Heart right ventricle (tissue), 16 donors: Measurements from ENCODE around the gene PDLIM4. TPM values are rescaled to one million over a fixed set of nuclear protein-coding genes. Genes with fewer than 3 reads are reported as not detected.

Experiments
- ATAC-seq, 8 donors: fragments of 200-7000 bp; cut with Tn5 transposase; one replicate each; pipeline ENCODE4 v1.9.1; 2020; ENCODE audit warnings: mild to moderate bottlenecking in 8 of 8, moderate library complexity in 8 of 8, moderate number of reproducible peaks in 1 of 8
- DNase-seq, 2 donors: peaks; one replicate each; pipeline ENCODE4 v3.0.0-alpha.2; 2020
- H3K27ac ChIP-seq, 10 donors: fragments of 200-600 bp; sonication (generic) in 2 of 10; one replicate each; pipeline versions ENCODE4 v1.5.0 to v1.8.0; 2020 to 2022; ENCODE audit warnings: mild to moderate bottlenecking in 3 of 10
- H3K27me3 ChIP-seq, 7 donors: fragments of 200-600 bp; one replicate each; pipeline ENCODE4 v1.8.0; 2021 to 2022; ENCODE audit warnings: mild to moderate bottlenecking in 2 of 7
- H3K36me3 ChIP-seq, 9 donors: fragments of 200-600 bp; sonication (generic) in 1 of 9; one replicate each; pipeline versions ENCODE4 v1.5.0 to v1.8.0; 2020 to 2022; ENCODE audit warnings: mild to moderate bottlenecking in 2 of 9
- H3K4me1 ChIP-seq, 9 donors: fragments of 200-600 bp; sonication (generic) in 1 of 9; one replicate each; pipeline versions ENCODE4 v1.5.0 to v1.8.0; 2020 to 2022; ENCODE audit warnings: mild to moderate bottlenecking in 4 of 9
- H3K4me3 ChIP-seq, 10 donors: fragments of 200-600 bp; sonication (generic) in 2 of 10; one replicate each; pipeline versions ENCODE4 v1.5.0 to v1.8.0; 2020 to 2022; ENCODE audit warnings: mild to moderate bottlenecking in 7 of 10, moderate library complexity in 2 of 10
- H3K9me3 ChIP-seq, 11 donors: fragments of 200-600 bp in 10 of 11; sonication (generic) in 2 of 11; one replicate each; pipeline versions ENCODE4 v1.5.0 to v1.8.0; 2013 to 2022; ENCODE audit warnings: mild to moderate bottlenecking in 2 of 11, control low read depth in 1 of 11, moderate library complexity in 1 of 11
- CTCF ChIP-seq, 9 donors: fragments of 200-600 bp; sonication (generic) in 2 of 9; IDR thresholded peaks; one replicate each; pipeline versions ENCODE4 v1.5.0 to v1.8.0; 2021 to 2022; ENCODE audit warnings: antibody characterized with exemption in 9 of 9, mild to moderate bottlenecking in 5 of 9, moderate library complexity in 1 of 9
- WGBS, 2 donors: extraction: QIAGEN DNeasy Blood & Tissue Kit; methylation state at CpG; one replicate each; pipeline ENCODE4 v1.1.7; 2013; ENCODE audit warnings: inconsistent platforms in 1 of 2; 5-methylcytosine and 5-hydroxymethylcytosine counted together
- intact Hi-C, 10 donors: fragments of 100-400 bp; cut with DNase I; formaldehyde crosslinking; loops; one replicate each; pipeline versions ENCODE4 v1.11.1 to v1.14.2; 2022
- polyA plus RNA-seq, 2 donors: library from polyadenylated mRNA; stranded (reverse); fragments of 200-250 nt; gene quantifications; one replicate each; pipeline ENCODE4 v1.2.3, GENCODE V29; 2013
- total RNA-seq, 10 donors: library from RNA; stranded (reverse); fragmentation: NEBNext Ultra II Directional in 3 of 10; extraction: Animal tissue kit (Norgen Biotek cat#: 25700) in 3 of 10; gene quantifications; one replicate each; pipeline versions ENCODE4 v1.2.1 to v1.2.4, GENCODE V29; 2021 to 2023
- donor health status: Arrhythmogenic right ventricular cardiomyopathy.
- donor health status: ischemic (EF 13 %, LVEDD 7.1; RV severe dilation, severe dysfunction).
- donor health status: healthy with polysubstance abuse.
- donor health status: DM: no; HTN: yes; CAD: no.
- donor health status: DM: no; HTN: no; CAD: no.
- donor health status: ischemic (EF 25% LVEDD 6.9; RV normal size, moderate dysfunction).
- donor health status: ischemic (EF 25% LVEDD 5.7; RV mildly dilated, moderate dysfunction).
- donor health status: healthy.
- donor health status: DM: yes; HTN: yes; CAD: no.
- donor health status: Ischemic cardiomyopathy.
- donor health status: ischemic (EF 35%, LVEDD 5.7; RV mildly dilated, moderate dysfunction).
- donor health status: nonischemic (EF 11% LVEDD 7.7; RV severe dilation, severe dysfunction).
- donor health status: DM: yes; HTN: yes; CAD: no.
- donor health status: PGD.
- donor health status: ischemic (EF 29% LVEDD 5.4; RV normal size, mild dysfunction).
- donor health status: nonischemic (EF 23%, LVEDD 6.1; RV moderate dilation, normal function).

Gene PDLIM4
- total and polyA plus RNA-seq, 12 donors = 2.1 to 15.3 (median 3.6) TPM

GRCh38 chr5:132237670-132238069 lies 19.8 kb upstream of the PDLIM4 start:
- 91 to 97% methylated on average over 4 of the region's 4 CpGs for WGBS, 2 donors
- no peak overlapping the region for H3K27ac ChIP-seq
- intact Hi-C loops = loop anchor here in 3 of 10 donors (5.0 to 10.0 kb wide), 3 partner anchors 35 to 53 kb away; no protein-coding TSS in a partner anchor
- no peaks in the 10 kb centered on the region for H3K36me3 ChIP-seq
- ATAC-seq (peak in 1 of 8 donors; percentile 6), DNase-seq (no peak)
- no peak overlapping the region for H3K4me3 ChIP-seq
- peaks cover 0 to 2% (median 0%) of the 10 kb centered on the region in 9 donors for H3K4me1 ChIP-seq
- no peaks in the 10 kb centered on the region for H3K27me3 ChIP-seq
- no peak for TF ChIP-seq CTCF (IDR thresholded peaks at IDR 0.05)
- H3K9me3 ChIP-seq = peaks cover 0 to 5% (median 0%) of the 10 kb centered on the region in 11 donors

GRCh38 chr5:132238169-132238744 lies 19.2 kb upstream of the PDLIM4 start:
- TF ChIP-seq CTCF (IDR thresholded peaks at IDR 0.05) = peak; percentile 72 to 88 (median 83)
- peaks cover 0 to 5% (median 0%) of the 10 kb centered on the region in 11 donors for H3K9me3 ChIP-seq
- DNase-seq = peak; percentile 54 to 66

GRCh38 chr5:132238901-132239500 lies 18.5 kb upstream of the PDLIM4 start:
- Histone ChIP-seq H3K36me3 (no peaks in the 10 kb centered on the region), H3K9me3 (peaks cover 0 to 10% (median 3%) of the 10 kb centered on the region in 11 donors), H3K27me3 (no peaks in the 10 kb centered on the region), H3K4me3 (no peak overlapping the region), H3K27ac (no peak overlapping the region), H3K4me1 (peaks cover 0 to 2% (median 0%) of the 10 kb centered on the region in 9 donors)
- no peak for ATAC-seq
- intact Hi-C loops = loop anchor here in 3 of 10 donors (5.0 to 10.0 kb wide), 3 partner anchors 33 to 54 kb away; no protein-coding TSS in a partner anchor
- DNase-seq = no peak
- TF ChIP-seq CTCF (IDR thresholded peaks at IDR 0.05) = no peak
- 27 to 75% methylated on average over 1 of the region's 1 CpG for WGBS, 2 donors

More at GRCh38 chr5:132238169-132238744, 19.2 kb upstream of the PDLIM4 start:
- H3K27me3 ChIP-seq = no peaks in the 10 kb centered on the region
- intact Hi-C loops = loop anchor here in 3 of 10 donors (5.0 to 10.0 kb wide), 3 partner anchors 34 to 53 kb away; no protein-coding TSS in a partner anchor
- ATAC-seq = peak; percentile 51 to 83 (median 78)
- H3K27ac ChIP-seq = no peak overlapping the region
- no peak overlapping the region for H3K4me3 ChIP-seq
- H3K4me1 ChIP-seq = peaks cover 0 to 2% (median 0%) of the 10 kb centered on the region in 9 donors
- no peaks in the 10 kb centered on the region for H3K36me3 ChIP-seq
- WGBS, 2 donors = 23 to 32% methylated on average over 1 of the region's 1 CpG

- ATAC-seq = no peak
- intact Hi-C loops = loop anchor here in 3 of 10 donors (5.0 to 10.0 kb wide), 3 partner anchors 33 to 55 kb away; no protein-coding TSS in a partner anchor
Observed at GRCh38 chr5:132239776-132240175, 17.7 kb upstream of the PDLIM4 start.

More at GRCh38 chr5:132239776-132240175, 17.7 kb upstream of the PDLIM4 start:
- TF ChIP-seq CTCF (IDR thresholded peaks at IDR 0.05) = no peak
- H3K4me1 ChIP-seq = peaks cover 0 to 2% (median 0%) of the 10 kb centered on the region in 9 donors
- no peaks in the 10 kb centered on the region for H3K36me3 ChIP-seq
- H3K9me3 ChIP-seq = peaks cover 0 to 18% (median 3%) of the 10 kb centered on the region in 11 donors
- no peaks in the 10 kb centered on the region for H3K27me3 ChIP-seq
- no peak overlapping the region for H3K4me3 ChIP-seq
- peak in 1 of 2 donors; percentile 2 for DNase-seq
- H3K27ac ChIP-seq = no peak overlapping the region
